NCI-H460 (cell line): ENCODE results near the gene CPLX1. TPM values are rescaled to one million over a fixed set of nuclear protein-coding genes. Genes with fewer than 3 reads are reported as not detected.

Experiments used
- DNase-seq: peaks from one replicate; pipeline ENCODE4 v3.0.0-alpha.2; 2016; ENCODE audit warnings: low read depth; ENCODE audit errors: extremely low read depth
- total RNA-seq: library from RNA; depleted of rRNA; stranded (reverse); fragments of >200 nt; shearing (Covaris generic); gene quantifications from 2 replicates; pipeline ENCODE4 v1.2.3, GENCODE V29; 2014

Gene CPLX1
- total RNA-seq, 1 experiment from 2014 or later: 0.10 TPM

- DNase-seq: no peak
These were observed 8.6 kb upstream of the CPLX1 start for GRCh38 chr4:834368-835147.

- DNase-seq: no peak
These were observed 7.9 kb upstream of the CPLX1 start for GRCh38 chr4:833731-834367.

DNA sequence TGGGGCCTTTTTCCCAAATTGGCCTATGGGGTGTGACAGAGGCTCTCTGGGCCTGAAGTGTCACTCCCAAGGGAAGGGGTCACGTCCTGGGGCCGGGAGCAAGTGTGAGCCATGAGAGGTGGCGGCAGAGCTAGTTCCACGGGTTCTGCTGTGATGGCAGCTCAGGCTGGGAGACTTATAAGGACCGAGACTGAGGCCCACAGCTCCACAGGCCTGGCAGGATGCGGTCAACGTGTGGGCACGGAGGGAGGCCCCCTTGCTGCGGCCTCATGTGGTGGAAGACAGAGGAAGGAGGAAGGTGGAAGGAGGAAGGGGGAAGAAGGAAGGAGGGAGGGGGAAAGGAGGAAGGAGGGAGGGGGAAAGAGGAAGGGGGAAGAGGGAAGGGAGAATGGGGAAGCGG, 7.2 kb upstream of the CPLX1 start:
- no peak for DNase-seq

DNA sequence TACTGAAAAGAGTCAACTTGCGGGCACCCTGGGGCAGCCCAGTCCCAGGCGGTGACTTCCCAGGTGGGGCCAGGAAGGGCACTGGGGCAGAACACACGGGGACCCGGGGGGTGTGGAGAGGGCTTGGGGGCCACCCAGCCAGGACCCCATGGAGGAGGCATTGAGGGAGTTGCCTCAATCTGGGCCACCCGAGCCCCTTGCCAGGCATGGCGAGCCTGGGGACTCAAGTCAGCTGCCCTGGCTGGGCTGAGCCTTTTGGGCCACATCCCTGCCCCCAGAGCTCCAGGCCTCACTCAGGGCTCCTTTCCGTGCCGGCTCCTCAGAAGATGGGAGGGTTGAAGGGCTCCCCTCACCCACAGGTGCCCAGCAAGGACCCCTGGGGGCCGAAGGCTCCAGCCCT, 6.6 kb upstream of the CPLX1 start:
- no peak for DNase-seq

- no peak for DNase-seq
These were observed 6.2 kb upstream of the CPLX1 start for GRCh38 chr4:832108-832507.

GRCh38 chr4:831483-831805, 5.5 kb upstream of the CPLX1 start:
- DNase-seq: no peak

DNA sequence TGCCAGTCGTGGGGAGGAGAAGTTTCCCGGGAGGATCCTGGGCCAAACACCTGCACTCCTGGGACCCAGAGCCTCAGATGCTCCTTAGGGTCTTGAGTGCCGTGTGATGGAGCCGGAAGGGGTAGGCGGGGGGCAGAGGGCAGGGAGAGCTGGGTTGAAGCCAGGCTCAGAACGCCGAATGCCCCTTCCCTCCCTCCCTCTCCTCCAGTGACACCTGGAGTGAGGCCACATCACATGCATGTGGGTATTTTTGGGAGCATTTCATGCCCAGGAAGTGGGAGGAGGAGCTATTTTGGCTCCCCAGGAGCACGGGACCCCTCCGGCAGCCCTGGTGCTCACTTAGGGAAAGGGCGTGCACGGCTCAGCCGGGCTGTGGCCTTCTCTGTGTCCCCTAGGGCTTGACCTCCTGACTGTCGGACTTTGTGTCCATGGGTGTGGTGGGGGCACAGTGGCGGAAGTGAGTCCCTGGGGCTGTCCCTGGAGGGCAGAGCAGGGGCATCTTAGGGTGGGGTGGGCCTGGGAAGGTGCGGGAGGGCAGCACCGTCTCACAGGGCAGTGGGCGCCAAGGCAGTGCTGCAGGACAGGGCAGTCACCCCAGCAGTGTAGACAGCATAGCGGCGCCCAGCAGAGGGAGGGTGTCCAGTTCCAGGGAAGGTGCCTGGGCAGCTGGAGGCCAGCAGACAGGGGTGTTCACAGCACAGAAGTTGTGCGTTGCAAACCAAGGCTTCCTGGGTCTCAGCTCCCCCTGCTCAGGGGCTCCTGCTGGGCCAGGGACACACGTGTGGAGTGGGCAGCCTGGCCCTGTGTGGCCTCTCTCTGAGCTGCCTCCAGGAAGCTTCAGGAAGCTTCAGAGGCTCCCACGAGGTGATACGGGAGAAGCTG, 4.9 kb upstream of the CPLX1 start:
- DNase-seq: no peak

DNA sequence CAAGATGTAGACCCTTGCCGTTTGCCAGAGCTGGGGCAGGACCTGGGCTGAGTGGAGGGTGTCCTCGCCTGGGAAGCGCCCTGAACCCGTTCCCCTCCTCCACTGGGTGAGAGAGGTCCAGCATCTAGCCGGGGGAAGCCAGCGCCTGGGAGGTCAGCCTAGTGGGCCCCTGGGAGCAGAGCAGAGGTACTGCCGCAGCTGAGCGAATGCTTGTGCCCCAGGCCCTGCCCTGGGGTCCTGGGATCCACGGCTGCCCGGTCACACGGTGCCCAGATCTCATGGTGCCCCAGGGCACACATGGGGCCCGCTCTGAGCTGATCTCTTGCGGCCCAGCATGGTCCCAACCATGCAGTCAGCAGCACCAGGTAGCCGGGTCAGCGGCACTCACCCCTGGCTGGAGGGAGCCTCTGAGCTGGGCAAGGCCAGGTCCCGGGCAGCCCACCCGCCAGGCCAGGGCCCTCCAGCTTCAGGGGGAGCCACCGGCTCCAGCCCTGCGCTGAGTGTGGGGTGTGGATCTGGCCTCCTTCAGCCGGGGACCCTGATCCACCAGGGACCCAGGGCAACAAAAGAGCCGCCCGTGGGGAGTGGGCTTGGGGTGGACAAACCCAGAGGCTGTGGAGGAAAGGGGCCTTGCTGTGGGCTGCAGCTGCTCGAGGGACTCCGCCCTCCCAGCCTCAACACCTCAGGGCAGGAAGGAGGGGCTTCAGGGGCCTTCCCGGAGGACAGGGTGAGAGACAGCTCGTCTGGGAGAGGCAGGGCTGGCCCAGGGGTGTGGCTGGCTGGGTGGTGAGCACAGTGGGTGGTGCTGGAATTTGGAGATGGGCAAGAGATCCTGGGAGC, 4.1 kb upstream of the CPLX1 start:
- no peak for DNase-seq

- DNase-seq: no peak
These were observed 3.4 kb upstream of the CPLX1 start for GRCh38 chr4:829291-829690.

- DNase-seq: no peak
These were observed 2.8 kb upstream of the CPLX1 start for GRCh38 chr4:828641-829271.

GRCh38 chr4:827209-828081, 1.5 kb upstream of the CPLX1 start:
- no peak for DNase-seq

DNA sequence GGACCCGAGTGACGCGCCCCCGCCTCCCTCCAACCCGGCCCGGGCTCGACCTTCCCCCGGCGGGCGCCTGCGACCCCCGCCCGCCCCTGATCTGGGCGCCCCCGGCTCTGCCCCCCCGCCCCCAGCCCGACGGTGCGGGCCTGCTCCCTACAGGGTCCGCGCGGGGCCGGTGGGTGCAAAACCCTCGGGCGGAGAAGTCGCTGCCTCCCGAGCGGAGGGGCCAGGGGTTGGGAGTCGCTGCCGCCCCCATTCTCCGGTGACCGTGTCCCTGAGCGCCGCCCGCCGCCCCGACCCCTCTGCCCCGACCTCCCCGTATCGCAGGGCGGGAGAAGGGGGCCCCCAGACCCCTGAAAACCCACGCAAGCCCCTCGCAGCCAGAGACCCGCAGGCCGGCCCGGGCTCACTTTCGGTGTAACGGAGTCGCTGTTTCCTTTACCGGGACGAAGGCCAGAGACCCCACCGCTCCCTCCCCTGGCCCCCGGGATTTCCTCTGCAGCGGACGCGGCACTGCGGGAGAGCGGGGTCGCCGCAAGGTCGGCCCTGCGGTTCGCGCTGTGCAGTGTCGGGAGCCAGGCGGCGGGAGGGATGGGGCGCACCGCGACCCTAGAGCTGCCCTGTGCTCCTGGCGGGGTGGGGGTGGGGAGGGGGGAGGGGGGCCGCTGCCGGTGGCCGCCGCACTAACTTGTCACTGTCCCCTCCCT, 729 bp upstream of the CPLX1 start:
- no peak for DNase-seq

- DNase-seq: no peak
These were observed 612 bp downstream of the CPLX1 start for GRCh38 chr4:825063-825970.

GRCh38 chr4:824461-825062, 1.4 kb downstream of the CPLX1 start:
- no peak for DNase-seq

DNA sequence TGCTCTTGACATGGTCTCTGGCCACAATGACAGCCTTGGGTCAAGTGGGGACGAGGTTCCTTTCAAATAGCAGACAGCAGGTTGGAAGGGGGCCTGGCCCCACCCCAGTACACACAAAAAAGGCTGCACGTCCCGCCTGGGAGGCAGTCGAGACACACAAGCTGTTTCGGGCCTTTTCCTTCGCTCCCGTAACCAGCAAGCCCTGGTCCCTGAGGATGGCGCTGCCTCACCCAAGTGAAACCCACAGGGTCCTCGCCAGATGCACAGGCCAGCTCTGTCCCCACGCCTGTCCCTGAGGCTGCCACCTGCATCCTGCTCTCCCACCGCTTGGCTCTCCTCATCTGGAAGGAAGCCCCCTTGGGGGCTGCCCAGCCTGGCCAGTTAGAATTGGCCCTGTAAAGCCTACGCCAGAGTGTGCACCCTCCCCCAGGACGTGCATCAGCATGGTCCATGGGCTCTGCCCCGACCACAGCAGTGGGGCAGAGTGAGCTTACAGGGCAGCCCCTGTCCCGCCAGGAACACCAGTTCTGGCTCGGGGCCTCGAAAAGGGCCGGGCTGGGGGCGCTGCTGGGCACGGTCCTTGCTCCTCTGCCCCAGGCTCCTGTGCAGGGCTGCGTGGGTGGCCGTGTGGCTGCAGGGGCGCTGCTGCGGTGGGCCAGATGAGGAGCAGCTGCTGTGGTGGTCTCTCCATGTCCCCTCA, 2.0 kb downstream of the CPLX1 start:
- no peak for DNase-seq

- no peak for DNase-seq
These were observed 2.7 kb downstream of the CPLX1 start for GRCh38 chr4:823176-823760.
